Testis (tissue), 3 donors: ENCODE results near the gene CIT. TPM values are rescaled to one million over a fixed set of nuclear protein-coding genes. Genes with fewer than 3 reads are reported as not detected.

Source experiments
- DNase-seq: peaks from one replicate; pipeline ENCODE4 v3.0.0-alpha.2; 2019
- H3K27ac ChIP-seq, 2 donors: fragments of 200-600 bp; sonication (generic); one replicate each; pipeline ENCODE4 v1.5.1; 2019
- H3K27me3 ChIP-seq: fragments of 200-600 bp; sonication (generic); one replicate; pipeline ENCODE4 v1.5.1; 2019
- H3K36me3 ChIP-seq: fragments of 200-600 bp; sonication (generic); one replicate; pipeline ENCODE4 v1.5.1; 2017; ENCODE audit warnings: low read depth; ENCODE audit errors: missing control alignments
- H3K4me1 ChIP-seq: fragments of 200-600 bp; sonication (generic); one replicate; pipeline ENCODE4 v1.5.1; 2019
- H3K4me3 ChIP-seq, 2 donors: fragments of 200-600 bp; sonication (generic); one replicate each; pipeline ENCODE4 v1.5.1; 2017 to 2019
- H3K9me3 ChIP-seq: fragments of 200-600 bp; sonication (generic); one replicate; pipeline ENCODE4 v1.5.1; 2017
- CTCF ChIP-seq, 3 experiments: fragments of 450-650 bp in 2 of 3; fragments of 200-600 bp in 1 of 3; sonication (generic) in 1 of 3; IDR thresholded peaks; one replicate each; pipeline ENCODE4 v1.5.1; 2016 to 2019; ENCODE audit warnings: antibody characterized with exemption in 3 of 3, mild to moderate bottlenecking in 2 of 3, moderate library complexity in 1 of 3
- POLR2A ChIP-seq: fragments of 450-650 bp; IDR thresholded peaks from one replicate; pipeline ENCODE4 v1.6.1; 2017; ENCODE audit warnings: antibody characterized with exemption, mild to moderate bottlenecking, moderate library complexity
- WGBS, 2 donors: methylation state at CpG; one replicate each; pipeline ENCODE4 v1.1.5; 2018; 5-methylcytosine and 5-hydroxymethylcytosine counted together
- intact Hi-C: fragments of 100-400 bp; cut with DNase I; formaldehyde crosslinking; loops from one replicate; pipeline ENCODE4 v1.15.1; 2023; ENCODE audit warnings: low total_unique reads
- polyA plus RNA-seq: library from polyadenylated mRNA; stranded (reverse); fragments of 350-450 nt; fragmentation: Illumina TruSeq; extraction: RNeasy Lipid Tissue Mini Kit (QIAGEN cat#74804); gene quantifications from one replicate; pipeline ENCODE4 v1.2.3, GENCODE V29; 2014; ENCODE audit warnings: low read depth, low replicate concordance; ENCODE audit not compliant: insufficient read depth
- total RNA-seq, 2 donors: library from RNA; depleted of rRNA; stranded (reverse); fragments of >200 nt; gene quantifications; one replicate each; pipeline ENCODE4 v1.2.3, GENCODE V29; 2016

The CIT gene
- total and polyA plus RNA-seq, 3 donors from 2014 or later: 14.6 to 30.0 (median 20.0) TPM

DNA sequence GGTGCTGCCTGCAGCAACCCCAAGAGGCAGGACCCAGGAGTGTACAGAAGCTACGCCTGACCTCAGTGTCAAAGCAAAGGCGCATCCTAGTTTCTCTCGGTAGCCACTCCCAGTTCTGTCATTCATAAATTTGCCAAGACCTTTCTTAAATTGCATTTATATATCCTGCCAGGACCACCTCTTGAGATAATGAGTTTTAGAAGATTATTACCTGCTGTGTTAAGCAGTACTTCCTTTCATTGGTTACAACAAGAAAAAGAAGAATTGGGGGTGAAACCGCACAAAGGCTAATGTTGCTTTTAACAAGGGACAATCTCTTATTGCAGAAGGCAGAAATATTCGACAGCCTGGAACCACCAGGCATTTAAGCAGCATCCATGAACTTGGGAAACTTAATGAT is 57.8 kb downstream of the CIT start:
- H3K36me3 ChIP-seq: no peaks in the 10 kb centered on the region
- intact Hi-C loops: no loop called here
- H3K4me3 ChIP-seq: no peak overlapping the region
- H3K4me1 ChIP-seq: no peaks in the 10 kb centered on the region
- no peak for TF ChIP-seq POLR2A
- TF ChIP-seq CTCF (IDR thresholded peaks at IDR 0.05): no peak
- H3K27me3 ChIP-seq: no peaks in the 10 kb centered on the region
- H3K9me3 ChIP-seq: no peaks in the 10 kb centered on the region
- no peak for DNase-seq
- WGBS, 2 donors: 83 to 90% methylated on average over 5 of the region's 5 CpGs
- H3K27ac ChIP-seq: no peak overlapping the region

DNA sequence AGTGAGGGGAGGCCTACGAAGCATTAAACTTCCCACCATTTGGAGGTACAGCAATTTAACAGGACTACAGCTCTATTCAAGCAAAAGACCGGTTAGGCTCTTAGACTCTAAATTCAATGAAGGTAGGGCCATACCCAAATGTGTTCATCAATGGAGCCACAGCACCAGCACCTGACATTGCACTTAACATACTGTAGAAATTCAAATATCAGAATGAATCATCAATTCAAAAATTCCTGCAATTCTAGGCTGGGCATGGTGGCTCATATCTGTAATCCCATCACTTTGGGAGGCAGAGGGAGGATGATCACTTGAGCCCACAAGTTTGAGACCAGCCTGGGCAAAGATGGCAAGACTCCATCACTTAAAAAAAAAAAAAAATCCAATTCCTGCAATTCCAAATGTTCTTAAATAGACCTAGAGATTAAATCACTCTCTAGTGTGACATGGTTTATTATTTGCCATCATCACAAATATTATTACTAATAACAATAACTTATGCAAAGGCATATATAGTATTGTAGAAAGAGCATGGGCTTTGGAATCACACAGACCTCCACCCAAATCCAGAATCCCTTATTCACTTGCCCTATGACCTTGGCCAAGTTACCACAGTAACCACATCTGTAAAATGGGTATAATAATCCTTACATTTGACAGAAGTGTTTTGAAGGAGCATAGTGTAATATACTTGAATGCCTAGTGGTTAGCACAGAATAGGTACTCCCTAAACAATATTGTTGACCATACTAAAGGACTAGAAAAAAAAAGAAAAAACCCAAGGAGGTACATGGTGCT is 59.4 kb downstream of the CIT start:
- 91 to 96% methylated on average over 2 of the region's 2 CpGs for WGBS, 2 donors
- Histone ChIP-seq H3K9me3 (no peaks in the 10 kb centered on the region), H3K27ac (no peak overlapping the region), H3K4me1 (no peaks in the 10 kb centered on the region), H3K27me3 (no peaks in the 10 kb centered on the region), H3K4me3 (no peak overlapping the region), H3K36me3 (no peaks in the 10 kb centered on the region)
- intact Hi-C loops: no loop called here
- no peak for DNase-seq
- TF ChIP-seq CTCF (IDR thresholded peaks at IDR 0.05) (no peak), POLR2A (no peak)

DNA sequence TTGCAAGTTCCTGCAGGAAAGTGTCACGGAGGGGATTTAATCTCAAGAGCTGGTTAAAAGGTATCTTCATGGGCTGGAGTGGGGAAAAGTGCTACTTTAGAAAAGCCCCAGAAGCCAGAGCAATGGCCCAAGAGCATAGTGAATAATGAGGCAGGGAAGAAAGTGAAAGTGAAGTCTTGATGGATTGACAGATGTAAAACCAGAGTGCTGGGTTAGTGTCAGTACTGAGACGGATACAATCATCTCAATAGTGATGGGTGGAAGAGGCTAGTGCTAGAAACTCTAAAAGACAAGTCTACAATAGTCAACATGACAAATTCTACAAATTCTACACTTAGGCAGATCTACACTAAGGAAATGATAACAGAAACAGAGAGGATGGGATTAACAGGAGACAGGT is 68.1 kb downstream of the CIT start:
- WGBS, 2 donors: 96 to 100% methylated on average over 2 of the region's 2 CpGs
- intact Hi-C loops: no loop called here
- H3K36me3 ChIP-seq: no peaks in the 10 kb centered on the region
- no peaks in the 10 kb centered on the region for H3K9me3 ChIP-seq
- peaks cover 6% of the 10 kb centered on the region for H3K4me1 ChIP-seq
- no peak overlapping the region for H3K27ac ChIP-seq
- DNase-seq: no peak
- no peaks in the 10 kb centered on the region for H3K27me3 ChIP-seq
- H3K4me3 ChIP-seq: no peak overlapping the region
- TF ChIP-seq POLR2A: no peak
- no peak for TF ChIP-seq CTCF (IDR thresholded peaks at IDR 0.05)

GRCh38 chr12:119808441-119808840 is 68.7 kb downstream of the CIT start:
- Histone ChIP-seq H3K4me3 (no peak overlapping the region), H3K27me3 (no peaks in the 10 kb centered on the region), H3K9me3 (no peaks in the 10 kb centered on the region), H3K36me3 (no peaks in the 10 kb centered on the region), H3K4me1 (peaks cover 9% of the 10 kb centered on the region), H3K27ac (no peak overlapping the region)
- no peak for DNase-seq
- intact Hi-C loops: no loop called here
- WGBS, 2 donors: 90 to 95% methylated on average over 6 of the region's 6 CpGs
- TF ChIP-seq CTCF (IDR thresholded peaks at IDR 0.05) (no peak), POLR2A (no peak)

DNA sequence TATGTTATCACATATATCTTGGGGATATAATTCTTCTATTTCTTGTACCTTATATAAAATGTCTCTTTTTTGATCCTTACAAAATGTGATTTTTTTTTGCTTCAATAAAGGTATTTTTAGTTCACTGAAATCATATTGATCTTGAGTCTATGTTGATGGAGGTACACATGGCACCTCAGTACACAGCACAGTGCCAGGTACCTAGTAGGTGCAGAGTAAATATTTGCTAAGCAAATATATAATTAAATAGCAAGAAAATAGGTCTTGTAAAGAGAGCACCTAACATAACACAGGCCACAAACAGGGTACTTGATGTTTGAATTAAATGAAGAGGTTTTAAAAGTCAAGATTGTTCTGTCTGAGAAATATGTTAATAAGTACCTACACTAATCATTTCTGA is 69.7 kb downstream of the CIT start:
- Histone ChIP-seq H3K27ac (no peak overlapping the region), H3K4me3 (no peak overlapping the region), H3K9me3 (no peaks in the 10 kb centered on the region), H3K27me3 (no peaks in the 10 kb centered on the region), H3K4me1 (peaks cover 9% of the 10 kb centered on the region), H3K36me3 (no peaks in the 10 kb centered on the region)
- TF ChIP-seq POLR2A (no peak), CTCF (IDR thresholded peaks at IDR 0.05) (no peak)
- no peak for DNase-seq
- intact Hi-C loops: no loop called here
